ENCODE measurements around the gene ARL14EP. TPM values are rescaled to one million over a fixed set of nuclear protein-coding genes. Genes with fewer than 3 reads are reported as not detected.

Gene ARL14EP
- total RNA-seq, 2 experiments from 2014 or later, result 39.0 to 43.6 TPM

DNA sequence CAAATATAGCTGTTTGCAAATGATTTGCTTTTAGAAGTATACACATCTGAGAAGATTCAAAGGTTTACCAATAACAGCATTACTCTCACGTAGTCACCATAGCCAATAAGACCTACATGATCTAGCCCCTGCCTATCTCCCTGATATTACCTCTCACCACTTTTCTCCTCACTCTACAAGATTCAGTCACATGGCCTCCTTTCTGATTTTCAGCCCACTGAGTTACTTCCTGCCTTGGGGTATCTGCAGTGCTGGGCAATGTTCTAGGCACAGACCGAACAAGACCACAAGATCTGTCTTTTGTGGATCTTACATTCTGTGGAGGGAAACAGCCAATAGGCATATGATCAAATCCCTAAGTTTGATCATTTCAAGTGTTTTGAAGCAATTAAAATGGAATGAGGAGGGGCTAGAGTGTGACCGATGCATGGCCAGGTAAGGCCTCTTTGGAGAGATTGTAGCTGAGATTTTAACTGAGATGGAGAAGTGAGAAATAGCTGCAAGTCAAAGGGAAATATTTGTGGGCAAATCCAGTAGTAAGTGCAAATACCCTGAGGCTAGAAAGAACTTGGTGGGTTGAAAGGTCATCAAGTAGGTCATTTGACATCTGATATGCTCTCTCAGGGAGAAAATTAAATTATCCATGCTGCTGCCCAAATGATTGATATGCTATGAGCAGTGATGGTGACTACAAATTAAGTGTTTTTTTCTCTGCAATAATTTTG lies 43.1 kb downstream of the ARL14EP start:
- Mint-ChIP-seq H3K27me3 (peaks cover 3% of the 10 kb centered on the region), H3K36me3 (no peaks in the 10 kb centered on the region), H3K4me3 (no peak overlapping the region), H3K4me1 (no peaks in the 10 kb centered on the region), H3K9me3 (no peaks in the 10 kb centered on the region), H3K27ac (no peak overlapping the region)
- DNase-seq, result no peak
- POLR2A ChIA-PET, result no interaction called here
- no peak for ATAC-seq (ENCODE audit: low read depth)

DNA sequence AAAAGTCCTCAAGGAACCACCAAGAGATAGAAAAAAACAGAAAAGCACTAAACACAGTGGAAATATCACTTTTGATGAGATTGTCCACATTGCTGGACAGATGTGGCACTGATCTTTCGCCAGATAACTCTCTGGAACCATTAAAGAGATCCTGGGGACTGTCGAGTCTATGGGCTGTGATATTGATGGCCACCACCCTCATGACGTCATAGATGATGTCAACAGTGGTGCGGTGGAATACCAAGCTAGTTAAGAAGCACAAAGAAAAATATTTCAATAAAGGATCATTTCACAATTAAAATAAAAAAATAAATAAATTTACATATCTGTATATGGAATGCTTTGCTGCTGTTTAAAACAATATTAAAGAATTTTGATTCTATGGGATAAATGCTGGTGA lies 45.5 kb downstream of the ARL14EP start:
- H3K4me1 Mint-ChIP-seq, result no peaks in the 10 kb centered on the region
- POLR2A ChIA-PET, result no interaction called here
- H3K27ac Mint-ChIP-seq, result no peak overlapping the region
- H3K36me3 Mint-ChIP-seq, result no peaks in the 10 kb centered on the region
- no peaks in the 10 kb centered on the region for H3K9me3 Mint-ChIP-seq
- ATAC-seq (ENCODE audit: low read depth) (no peak), DNase-seq (no peak)
- no peaks in the 10 kb centered on the region for H3K27me3 Mint-ChIP-seq
- no peak overlapping the region for H3K4me3 Mint-ChIP-seq

DNA sequence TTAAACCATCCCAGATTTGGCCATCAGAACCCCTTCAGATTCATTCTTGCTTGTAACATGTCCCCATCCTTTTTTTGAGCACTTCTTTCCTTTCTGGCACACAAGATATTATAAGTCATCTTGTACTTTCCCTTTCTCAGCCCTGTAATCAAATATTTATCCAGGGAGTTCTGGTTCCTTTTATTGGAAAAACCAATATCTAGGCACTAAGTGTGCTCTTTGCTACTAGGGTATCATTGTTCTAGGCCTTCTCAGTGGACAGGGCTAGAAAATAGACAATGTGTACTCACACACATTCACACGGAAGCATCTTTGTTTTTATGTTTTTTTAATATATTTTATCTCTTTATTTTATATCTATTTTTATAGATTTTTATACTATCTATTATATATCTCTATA lies 47.3 kb downstream of the ARL14EP start:
- H3K36me3 Mint-ChIP-seq, result no peaks in the 10 kb centered on the region
- POLR2A ChIA-PET, result interaction anchor here (0.6 kb wide), 1 partner anchor 22 kb away, joined by 3 read pairs; no protein-coding TSS in a partner anchor
- no peaks in the 10 kb centered on the region for H3K4me1 Mint-ChIP-seq
- no peak overlapping the region for H3K4me3 Mint-ChIP-seq
- H3K27ac Mint-ChIP-seq, result no peak overlapping the region
- no peaks in the 10 kb centered on the region for H3K9me3 Mint-ChIP-seq
- H3K27me3 Mint-ChIP-seq, result no peaks in the 10 kb centered on the region
- ATAC-seq (ENCODE audit: low read depth) (no peak), DNase-seq (no peak)

DNA sequence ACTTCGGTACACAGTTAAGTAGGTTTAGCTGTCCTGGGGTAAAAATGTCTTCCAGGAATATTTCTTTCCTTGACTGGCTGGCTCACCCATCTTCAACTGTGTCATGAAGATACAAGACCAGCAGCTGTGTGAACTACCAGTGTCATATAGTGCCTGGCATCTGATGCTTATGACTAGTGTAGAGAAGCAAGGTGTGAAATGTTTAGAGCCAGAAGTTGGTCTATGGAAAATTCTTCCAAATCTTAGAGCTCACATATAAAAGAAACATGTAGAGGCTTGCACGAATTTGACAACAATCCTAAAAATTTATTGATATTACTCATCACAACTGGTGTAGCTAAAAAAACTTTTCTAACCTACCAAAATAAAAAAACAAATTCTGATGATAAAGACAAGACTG lies 54.4 kb downstream of the ARL14EP start:
- POLR2A ChIA-PET, result no interaction called here
- Mint-ChIP-seq H3K9me3 (no peaks in the 10 kb centered on the region), H3K27me3 (peaks cover 7% of the 10 kb centered on the region), H3K4me3 (no peak overlapping the region), H3K27ac (no peak overlapping the region), H3K4me1 (no peaks in the 10 kb centered on the region), H3K36me3 (no peaks in the 10 kb centered on the region)
- no peak for ATAC-seq (ENCODE audit: low read depth)
- no peak for DNase-seq

DNA sequence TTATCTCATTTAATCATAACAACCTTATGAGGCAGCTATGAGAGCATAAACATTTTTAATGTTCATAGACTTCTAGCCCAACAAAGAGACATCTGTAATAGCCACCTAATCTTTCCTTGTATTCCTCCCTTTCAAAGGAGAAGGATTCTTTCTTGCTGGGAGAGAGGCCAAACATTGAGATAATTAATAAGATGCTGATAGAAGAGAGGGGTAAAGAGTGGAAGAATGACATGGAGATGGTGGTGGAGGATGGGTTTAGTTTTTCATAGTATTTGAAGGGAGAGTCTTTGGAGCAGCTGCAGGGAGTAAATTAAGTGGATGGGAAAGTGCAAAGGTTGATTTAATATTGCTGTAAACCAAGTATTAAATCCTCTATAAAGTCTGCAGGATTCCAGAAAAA lies 57.9 kb downstream of the ARL14EP start:
- peaks cover 5% of the 10 kb centered on the region for H3K27me3 Mint-ChIP-seq
- DNase-seq, result no peak
- H3K4me1 Mint-ChIP-seq, result no peaks in the 10 kb centered on the region
- POLR2A ChIA-PET, result no interaction called here
- no peak overlapping the region for H3K4me3 Mint-ChIP-seq
- H3K9me3 Mint-ChIP-seq, result no peaks in the 10 kb centered on the region
- no peak overlapping the region for H3K27ac Mint-ChIP-seq
- no peak for ATAC-seq (ENCODE audit: low read depth)
- H3K36me3 Mint-ChIP-seq, result no peaks in the 10 kb centered on the region

DNA sequence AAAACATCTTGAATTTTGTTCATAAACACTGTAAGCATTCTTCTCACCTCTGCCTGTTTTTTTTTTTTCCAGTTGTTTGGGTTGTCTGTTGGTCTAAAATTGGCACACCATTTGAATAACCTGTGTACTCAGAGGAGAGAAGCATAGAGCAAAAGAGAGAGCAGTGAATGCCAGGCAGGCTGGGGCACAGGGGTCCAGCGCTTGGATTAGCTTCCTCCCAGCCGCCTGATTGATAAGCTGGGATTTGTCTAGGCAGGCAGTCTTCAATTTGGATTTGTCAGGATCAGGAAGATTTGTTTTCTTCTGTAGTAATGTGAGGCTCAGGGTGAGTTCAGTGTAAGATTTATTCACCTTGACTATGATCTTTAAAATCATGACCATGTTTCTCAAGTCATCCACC lies 59.0 kb downstream of the ARL14EP start:
- H3K36me3 Mint-ChIP-seq, result no peaks in the 10 kb centered on the region
- H3K27ac Mint-ChIP-seq, result no peak overlapping the region
- no peak overlapping the region for H3K4me3 Mint-ChIP-seq
- POLR2A ChIA-PET, result no interaction called here
- no peak for DNase-seq
- H3K27me3 Mint-ChIP-seq, result peaks cover 4% of the 10 kb centered on the region
- peaks cover 2% of the 10 kb centered on the region for H3K9me3 Mint-ChIP-seq
- H3K4me1 Mint-ChIP-seq, result no peaks in the 10 kb centered on the region
- no peak for ATAC-seq (ENCODE audit: low read depth)

Other genes starting within 250 kb of the ARL14EP start
- not detected for gene FSHB, start 92.1 kb upstream of the ARL14EP start, total RNA-seq

Data from activated naive CD8-positive, alpha-beta T cell treated with anti-CD3 and anti-CD28 coated beads, Interleukin-2, amount 10 ng/mL, durations not matched to agents 7 days and 5 days (primary cell).